Breast epithelium (tissue), 3 donors: Measurements from ENCODE around the gene RFX4.
"Not testable (repeated sequence)": the region's sequence is repeated elsewhere in the genome, so short reads cannot be mapped to it uniquely, and the experiment has no call there.

ENCODE experiments used
- CTCF ChIP-seq, 3 donors: fragments of 450-650 bp; IDR thresholded peaks; one replicate each; pipeline ENCODE4 v1.5.1; 2016 to 2017; ENCODE audit warnings: antibody characterized with exemption in 3 of 3, mild to moderate bottlenecking in 3 of 3, moderate library complexity in 3 of 3
- POLR2AphosphoS5 ChIP-seq, 3 donors: sonication (generic); formaldehyde crosslinking; IDR thresholded peaks; one replicate each; pipeline ENCODE4 v1.6.1; 2017; ENCODE audit warnings: antibody characterized with exemption in 3 of 3

- not testable (repeated sequence) for TF ChIP-seq CTCF, POLR2AphosphoS5 (IDR thresholded peaks at IDR 0.05)
Observed at GRCh38 chr12:106692033-106692432, 109.2 kb downstream of the RFX4 start.
